Body of pancreas (tissue), 4 donors: ENCODE measurements around the gene GRIP2.

ENCODE experiments used
- CTCF ChIP-seq, 7 experiments: fragments of 450-650 bp in 4 of 7; fragments of 200-600 bp in 3 of 7; sonication (generic) in 3 of 7; IDR thresholded peaks; one replicate each; pipeline ENCODE4 v1.5.1; 2016 to 2019; ENCODE audit warnings: antibody characterized with exemption in 7 of 7
- POLR2A ChIP-seq, 3 donors: fragments of 450-650 bp; IDR thresholded peaks; one replicate each; pipeline ENCODE4 v1.6.1; 2016; ENCODE audit warnings: antibody characterized with exemption in 3 of 3, mild to moderate bottlenecking in 2 of 3

- TF ChIP-seq CTCF (IDR thresholded peaks at IDR 0.05), result no peak
- TF ChIP-seq POLR2A (IDR thresholded peaks at IDR 0.05), result no peak
Observed at GRCh38 chr3:14518893-14519292, 21.2 kb downstream of the GRIP2 start.
